CD4-positive, alpha-beta T cell treated with Interleukin-10 for 1 hour (primary cell): ENCODE measurements around the gene TUBA1A.
A peak's percentile ranks its signal among the peaks of the same experiment; 100 is the strongest.
"Not testable (repeated sequence)": the region's sequence is repeated elsewhere in the genome, so short reads cannot be mapped to it uniquely, and the experiment has no call there.

ENCODE experiments used
- DNase-seq: peaks from one replicate; pipeline ENCODE4 v3.0.0-alpha.2; 2020

TUBA1A gene

GRCh38 chr12:49200919-49201594 is 12.2 kb upstream of the TUBA1A start:
- DNase-seq: peak; percentile 59

GRCh38 chr12:49198431-49199155 is 9.7 kb upstream of the TUBA1A start:
- no peak for DNase-seq

DNA sequence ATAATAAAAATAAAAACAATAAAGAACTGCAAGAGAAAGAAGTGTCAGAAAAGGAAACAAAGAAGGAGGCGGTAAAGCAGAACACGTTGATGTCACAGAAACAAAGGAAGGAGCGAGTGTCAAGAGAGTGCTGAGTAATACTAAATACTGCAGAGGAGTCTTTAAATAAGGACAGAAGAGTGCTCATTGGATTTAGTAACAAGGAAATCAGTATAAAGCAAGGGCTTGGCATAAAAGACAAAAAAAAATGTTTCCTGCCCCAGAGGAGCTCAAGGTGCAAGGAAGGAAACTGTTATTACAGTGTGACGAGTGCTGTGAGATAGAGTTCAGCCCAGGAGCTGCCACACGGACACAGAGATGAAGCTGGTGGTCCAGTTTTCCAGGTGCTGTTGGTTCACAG is 8.4 kb upstream of the TUBA1A start:
- no peak for DNase-seq

- DNase-seq: no peak
Measured at GRCh38 chr12:49195736-49196135, 6.9 kb upstream of the TUBA1A start.

- not testable (repeated sequence) for DNase-seq
Measured at GRCh38 chr12:49193746-49194145, 4.9 kb upstream of the TUBA1A start.

DNA sequence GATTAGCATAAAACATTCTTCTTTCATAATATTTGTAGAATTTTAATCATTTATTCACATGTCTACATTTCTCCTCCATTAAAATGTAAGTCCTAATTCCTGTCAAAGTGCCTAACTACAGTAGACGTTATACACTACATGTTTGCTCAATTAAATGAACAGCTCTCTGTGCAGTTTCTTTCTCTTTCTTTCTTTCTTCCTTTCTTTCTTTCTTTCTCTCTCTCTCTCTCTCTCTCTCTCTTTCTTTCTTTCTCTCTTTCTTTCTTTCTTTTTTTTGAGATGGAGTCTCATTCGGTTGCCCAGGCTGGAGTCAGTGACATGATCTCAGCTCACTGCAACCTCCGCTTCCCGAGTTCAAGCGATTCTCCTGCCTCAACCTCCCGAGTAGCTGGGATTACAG is 2.6 kb upstream of the TUBA1A start:
- not testable (repeated sequence) for DNase-seq

DNA sequence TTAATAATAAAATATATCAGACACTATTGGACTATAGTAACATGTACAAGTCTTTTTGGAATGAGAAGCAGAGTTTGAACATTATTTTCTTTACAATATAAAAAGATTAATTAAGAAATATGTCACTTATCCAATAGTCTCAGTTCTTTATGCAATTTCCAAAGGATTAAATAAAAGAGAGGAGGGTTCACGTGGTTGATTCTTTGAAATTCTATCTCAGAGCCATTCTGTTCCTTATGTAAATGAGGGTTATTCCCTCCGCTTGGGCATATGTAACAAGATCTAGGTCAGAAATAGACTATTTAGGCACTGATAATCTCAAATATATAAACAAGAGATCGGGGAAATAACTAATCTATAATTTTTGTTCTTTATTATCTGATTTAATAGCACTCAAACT is 2.1 kb upstream of the TUBA1A start:
- DNase-seq: no peak

- DNase-seq: no peak
Measured at GRCh38 chr12:49189731-49190716, 1.1 kb upstream of the TUBA1A start.

GRCh38 chr12:49188201-49188915 is 522 bp downstream of the TUBA1A start:
- peak; percentile 85 for DNase-seq

GRCh38 chr12:49187184-49187583 is 1.7 kb downstream of the TUBA1A start:
- peak; percentile 34 for DNase-seq

DNA sequence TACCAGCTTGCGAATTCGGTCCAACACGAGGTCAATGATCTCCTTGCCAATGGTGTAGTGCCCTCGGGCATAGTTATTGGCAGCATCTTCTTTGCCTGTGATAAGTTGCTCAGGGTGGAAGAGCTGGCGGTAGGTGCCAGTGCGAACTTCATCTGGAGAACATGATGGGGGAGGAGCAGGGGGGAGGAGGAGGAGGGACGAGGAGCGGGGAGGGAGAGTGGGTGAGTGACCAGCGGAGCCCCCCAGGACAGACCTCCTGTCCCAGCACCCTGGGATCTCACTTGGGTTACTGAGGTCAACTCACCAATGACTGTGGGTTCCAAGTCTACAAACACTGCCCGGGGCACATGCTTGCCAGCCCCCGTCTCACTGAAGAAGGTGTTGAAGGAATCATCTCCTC is 2.6 kb downstream of the TUBA1A start:
- peak; percentile 7 for DNase-seq

DNA sequence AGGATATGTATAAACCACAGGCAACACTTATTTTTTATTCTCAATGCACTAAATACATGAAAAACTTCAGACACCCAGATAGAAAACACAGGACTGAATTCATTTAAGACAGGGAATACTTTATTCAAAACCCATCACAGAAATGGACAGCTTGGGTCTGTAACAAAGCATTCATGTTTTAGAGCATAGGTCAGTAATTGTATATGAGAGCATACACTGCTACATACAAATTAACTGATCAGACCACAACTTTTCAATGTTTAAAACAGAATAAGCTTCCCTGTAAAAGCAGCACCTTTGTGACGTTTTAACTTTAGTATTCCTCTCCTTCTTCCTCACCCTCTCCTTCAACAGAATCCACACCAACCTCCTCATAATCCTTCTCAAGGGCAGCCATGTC is 4.2 kb downstream of the TUBA1A start:
- peak; percentile 22 for DNase-seq

DNA sequence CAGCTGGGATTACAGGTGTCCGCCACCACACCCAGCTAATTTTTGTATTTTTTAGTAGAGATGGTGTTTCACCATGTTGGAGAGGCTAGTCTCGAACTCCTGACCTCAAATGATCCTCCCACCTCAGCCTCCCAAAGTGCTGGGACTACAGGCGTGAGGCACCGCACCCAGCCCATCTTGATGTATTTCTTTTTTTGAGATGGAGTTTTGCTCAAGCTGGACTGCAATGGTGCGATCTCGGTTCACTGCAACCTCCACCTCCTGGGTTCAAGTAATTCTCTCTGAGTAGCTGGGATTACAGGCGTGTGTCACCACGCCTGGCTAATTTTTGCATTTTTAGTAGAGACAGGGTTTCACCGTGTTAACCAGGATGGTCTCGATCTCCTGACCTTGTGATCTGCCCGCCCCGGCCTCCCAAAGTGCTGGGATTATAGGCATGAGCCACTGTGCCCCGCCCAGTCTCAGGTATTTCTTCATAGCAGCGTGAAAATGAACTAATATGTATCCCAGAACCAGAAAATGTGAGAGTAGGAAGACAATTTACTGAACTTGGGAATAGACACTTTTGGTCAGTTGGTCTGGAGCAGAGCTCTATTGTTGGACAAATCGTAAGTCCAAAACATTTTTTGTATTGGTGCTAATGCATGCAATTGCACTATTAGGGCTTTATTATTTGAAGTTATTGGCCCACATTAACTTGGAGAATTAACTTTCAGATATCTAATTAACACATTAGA is 5.5 kb downstream of the TUBA1A start:
- peak; percentile 33 for DNase-seq

GRCh38 chr12:49174218-49174617 is 14.7 kb downstream of the TUBA1A start:
- no peak for DNase-seq

GRCh38 chr12:49170924-49171323 is 18.0 kb downstream of the TUBA1A start:
- DNase-seq: no peak

DNA sequence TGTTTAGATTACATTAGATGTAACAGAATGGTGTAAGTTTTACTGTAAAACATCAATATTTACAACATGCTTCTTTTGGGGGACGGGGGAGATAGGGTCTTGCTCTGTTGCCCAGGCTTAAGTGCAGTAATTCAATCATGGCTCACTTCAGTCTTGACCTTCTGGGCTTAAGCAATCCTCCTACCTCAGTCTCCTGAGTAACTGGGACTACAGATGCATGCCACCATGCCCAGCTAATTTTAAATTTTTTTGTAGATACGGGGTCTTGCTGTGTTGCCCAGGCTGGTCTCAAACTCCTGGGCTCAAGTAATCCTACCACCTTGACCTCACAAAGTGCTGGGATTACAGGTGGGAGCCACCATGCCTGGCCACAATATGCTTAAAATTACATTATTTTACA is 23.8 kb downstream of the TUBA1A start:
- no peak for DNase-seq

GRCh38 chr12:49161901-49162300 is 27.0 kb downstream of the TUBA1A start:
- not testable (repeated sequence) for DNase-seq

DNA sequence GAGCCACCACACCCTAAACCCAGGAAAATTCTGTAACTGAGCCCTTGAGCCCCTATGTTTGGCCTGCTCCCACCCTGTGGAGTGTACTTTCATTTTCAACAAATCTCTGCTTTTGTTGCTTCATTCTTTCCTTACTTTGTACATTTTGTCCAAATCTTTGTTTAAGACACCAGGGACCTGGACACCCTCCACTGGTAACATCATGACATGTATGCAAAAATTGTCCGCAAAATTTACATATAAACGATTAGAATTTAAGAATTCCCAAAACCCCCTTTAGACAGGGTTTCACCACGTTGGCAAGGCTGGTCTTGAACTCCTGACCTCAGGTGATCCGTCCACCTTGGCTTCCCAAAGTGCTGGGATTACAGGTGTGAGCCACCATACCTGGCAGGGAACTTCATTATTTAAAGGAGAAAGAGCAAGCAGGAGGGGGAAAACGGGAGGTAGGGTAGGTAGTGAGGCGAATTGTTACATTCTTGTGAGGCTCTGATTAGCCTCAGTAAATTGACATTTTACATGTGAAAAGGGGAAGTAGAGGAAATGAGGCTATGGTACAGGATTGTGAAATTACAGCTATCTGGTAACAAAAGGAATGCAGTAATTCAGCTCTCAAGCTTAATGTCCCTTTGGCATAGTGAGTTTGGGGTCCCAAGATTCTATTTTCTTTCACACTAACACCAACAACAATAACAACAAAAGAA is 27.6 kb downstream of the TUBA1A start:
- DNase-seq: no peak

GRCh38 chr12:49160399-49160798 is 28.5 kb downstream of the TUBA1A start:
- DNase-seq: no peak

- no peak for DNase-seq
Measured at GRCh38 chr12:49154221-49154620, 34.7 kb downstream of the TUBA1A start.

GRCh38 chr12:49147384-49147783 is 41.5 kb downstream of the TUBA1A start:
- no peak for DNase-seq
